ENCODE measurements around the gene HAUS8. TPM values are rescaled to one million over a fixed set of nuclear protein-coding genes. Genes with fewer than 3 reads are reported as not detected.

The HAUS8 gene
- total RNA-seq, 2 donors from 2014 or later: 1.6 to 2.3 TPM

DNA sequence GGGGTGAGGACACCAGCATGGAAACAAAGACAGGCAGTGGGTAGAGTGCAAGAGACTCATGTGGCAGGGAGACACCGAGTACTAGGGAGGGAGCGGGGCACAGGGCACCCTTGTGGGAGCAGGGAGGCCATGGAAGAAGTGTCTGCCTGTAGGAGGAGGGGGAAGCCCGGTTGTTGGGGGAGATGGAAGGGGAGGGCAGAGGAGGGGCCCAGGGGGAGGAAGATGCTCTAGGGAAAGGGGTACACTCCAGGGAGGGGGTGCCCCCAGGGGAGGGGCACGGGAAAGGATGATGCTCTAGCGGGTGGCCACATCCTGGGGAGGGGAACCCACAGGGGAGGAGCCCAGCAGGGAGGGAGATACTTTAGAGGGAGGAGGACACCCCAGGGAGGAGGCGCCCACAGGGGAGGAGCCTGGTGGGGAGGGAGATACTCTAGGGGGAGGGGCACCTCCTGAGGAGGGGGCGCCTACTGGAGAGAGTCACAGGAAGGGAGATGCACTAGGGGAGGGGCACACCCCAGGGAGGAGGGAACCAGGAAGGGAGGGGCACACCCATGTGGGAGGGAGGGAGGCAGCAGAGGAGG, 73.6 kb downstream of the HAUS8 start:
- no peak for ATAC-seq
- Histone ChIP-seq H3K27ac (no peak overlapping the region), H3K36me3 (replicated peaks in 1 of 2; ENCODE audit: insufficient read depth in 1 of 2, low read depth in 2 of 2) (no peaks in the 10 kb centered on the region), H3K4me3 (no peak overlapping the region), H3K27me3 (no peaks in the 10 kb centered on the region), H3K4me1 (no peaks in the 10 kb centered on the region), H3K9me3 (no peaks in the 10 kb centered on the region)
- DNase-seq: no peak
- intact Hi-C loops (cut with DNase I): no loop called here
- TF ChIP-seq, protein P1, sequence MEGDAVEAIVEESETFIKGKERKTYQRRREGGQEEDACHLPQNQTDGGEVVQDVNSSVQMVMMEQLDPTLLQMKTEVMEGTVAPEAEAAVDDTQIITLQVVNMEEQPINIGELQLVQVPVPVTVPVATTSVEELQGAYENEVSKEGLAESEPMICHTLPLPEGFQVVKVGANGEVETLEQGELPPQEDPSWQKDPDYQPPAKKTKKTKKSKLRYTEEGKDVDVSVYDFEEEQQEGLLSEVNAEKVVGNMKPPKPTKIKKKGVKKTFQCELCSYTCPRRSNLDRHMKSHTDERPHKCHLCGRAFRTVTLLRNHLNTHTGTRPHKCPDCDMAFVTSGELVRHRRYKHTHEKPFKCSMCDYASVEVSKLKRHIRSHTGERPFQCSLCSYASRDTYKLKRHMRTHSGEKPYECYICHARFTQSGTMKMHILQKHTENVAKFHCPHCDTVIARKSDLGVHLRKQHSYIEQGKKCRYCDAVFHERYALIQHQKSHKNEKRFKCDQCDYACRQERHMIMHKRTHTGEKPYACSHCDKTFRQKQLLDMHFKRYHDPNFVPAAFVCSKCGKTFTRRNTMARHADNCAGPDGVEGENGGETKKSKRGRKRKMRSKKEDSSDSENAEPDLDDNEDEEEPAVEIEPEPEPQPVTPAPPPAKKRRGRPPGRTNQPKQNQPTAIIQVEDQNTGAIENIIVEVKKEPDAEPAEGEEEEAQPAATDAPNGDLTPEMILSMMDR (IDR thresholded peaks at IDR 0.05): no peak
- no peak for TF ChIP-seq POLR2A (IDR thresholded peaks at IDR 0.05)
- 47 to 50% methylated on average over 7 of the region's 7 CpGs for whole genome bisulfite sequencing, 2 donors

Other genes with a start within 250 kb of the HAUS8 start
- gene SIN3B, start 246.1 kb downstream of the HAUS8 start, total RNA-seq: 10 to 100 TPM; 21.5 to 71.2 TPM
- gene F2RL3, start 186.5 kb downstream of the HAUS8 start, total RNA-seq: 1 to 10 TPM; 1.6 to 2.1 TPM
- gene CPAMD8, start 48.6 kb downstream of the HAUS8 start, total RNA-seq: 1 to 10 TPM; 2.0 to 5.2 TPM
- gene MYO9B, start 325 bp upstream of the HAUS8 start, total RNA-seq: 10 to 100 TPM; 26.2 to 56.0 TPM
- gene USE1, start 139.9 kb upstream of the HAUS8 start, total RNA-seq: 10 to 100 TPM; 13.2 to 20.1 TPM
- gene OCEL1, start 150.8 kb upstream of the HAUS8 start, total RNA-seq: 10 to 100 TPM; 27.4 to 27.8 TPM
- gene NR2F6, start 170.5 kb upstream of the HAUS8 start, total RNA-seq: 10 to 100 TPM; 67.6 to 83.3 TPM
- gene USHBP1, start 189.3 kb upstream of the HAUS8 start, total RNA-seq: 10 to 100 TPM in 1 of 2 donors, 1 to 10 TPM in 1; 9.2 to 10.4 TPM
- gene BABAM1, start 192.0 kb upstream of the HAUS8 start, total RNA-seq: 10 to 100 TPM; 45.2 to 84.6 TPM
- under 1 TPM in 1 of 2 donors, not detected in 1; 0.33 TPM for gene ANKLE1, start 206.4 kb upstream of the HAUS8 start, total RNA-seq
- gene ABHD8, start 228.0 kb upstream of the HAUS8 start, total RNA-seq: 10 to 100 TPM; 10.2 to 12.2 TPM
- gene MRPL34, start 230.4 kb upstream of the HAUS8 start, total RNA-seq: 100 to 1,000 TPM in 1 of 2 donors, 10 to 100 TPM in 1; 47.7 to 152 TPM
- gene DDA1, start 234.1 kb upstream of the HAUS8 start, total RNA-seq: 1 to 10 TPM; 3.3 to 6.2 TPM

All from body of pancreas (tissue), 4 donors.